HG03039 (cell line): ENCODE results near the gene GOLGA6D.
"Not testable (repeated sequence)": the region's sequence is repeated elsewhere in the genome, so short reads cannot be mapped to it uniquely, and the experiment has no call there.

Source experiments
- ATAC-seq: cut with Tn5 transposase; IDR thresholded peaks from one replicate; pipeline ENCODE4 v1.9.1; 2021; ENCODE audit warnings: mild to moderate bottlenecking, moderate library complexity; ENCODE audit not compliant: unreplicated experiment

The GOLGA6D gene

GRCh38 chr15:75282572-75282971, at the start of gene GOLGA6D:
GOLGA6D (plus strand) TSS chr15:75282835; CDS start chr15:75282876, 41 bp downstream.
- ATAC-seq, result not testable (repeated sequence)

GRCh38 chr15:75233504-75234190, 49.0 kb upstream of the GOLGA6D start:
- ATAC-seq, result no peak

DNA sequence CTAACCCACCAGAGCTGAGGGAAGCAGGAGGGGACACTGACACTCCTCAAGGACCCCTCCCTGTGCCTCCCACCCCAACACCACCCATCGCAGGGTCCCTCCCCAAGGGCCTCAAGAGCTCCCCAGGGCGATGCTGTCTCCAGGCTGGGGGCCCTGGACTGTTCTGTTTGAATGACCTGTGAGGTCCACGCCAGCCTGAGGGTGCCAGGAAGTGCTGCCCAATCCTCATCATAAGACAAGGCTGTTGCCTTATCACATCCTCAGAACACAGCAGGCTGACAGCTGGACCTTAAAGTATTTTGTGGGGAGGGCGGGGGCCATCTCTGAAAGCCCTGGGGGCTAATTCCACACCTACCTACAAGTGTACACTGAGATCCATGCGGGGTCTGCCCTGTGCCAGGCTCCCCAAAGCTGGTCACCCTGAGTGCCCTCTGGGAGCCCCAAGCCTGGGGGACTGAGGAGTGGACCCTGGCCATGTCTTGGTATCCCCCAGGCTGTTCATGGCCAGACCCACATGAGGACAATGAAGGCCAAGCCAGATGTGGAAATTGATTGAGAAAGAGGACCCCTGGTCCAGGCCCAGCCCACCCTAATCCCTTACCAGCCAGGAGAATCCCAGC, 48.3 kb upstream of the GOLGA6D start:
- ATAC-seq, result no peak

GRCh38 chr15:75235051-75235673, 47.5 kb upstream of the GOLGA6D start:
- no peak for ATAC-seq

- no peak for ATAC-seq
Observed at GRCh38 chr15:75235760-75236729, 46.6 kb upstream of the GOLGA6D start.

- no peak for ATAC-seq
Observed at GRCh38 chr15:75237316-75237982, 45.2 kb upstream of the GOLGA6D start.

- ATAC-seq, result no peak
Observed at GRCh38 chr15:75238150-75238549, 44.5 kb upstream of the GOLGA6D start.

DNA sequence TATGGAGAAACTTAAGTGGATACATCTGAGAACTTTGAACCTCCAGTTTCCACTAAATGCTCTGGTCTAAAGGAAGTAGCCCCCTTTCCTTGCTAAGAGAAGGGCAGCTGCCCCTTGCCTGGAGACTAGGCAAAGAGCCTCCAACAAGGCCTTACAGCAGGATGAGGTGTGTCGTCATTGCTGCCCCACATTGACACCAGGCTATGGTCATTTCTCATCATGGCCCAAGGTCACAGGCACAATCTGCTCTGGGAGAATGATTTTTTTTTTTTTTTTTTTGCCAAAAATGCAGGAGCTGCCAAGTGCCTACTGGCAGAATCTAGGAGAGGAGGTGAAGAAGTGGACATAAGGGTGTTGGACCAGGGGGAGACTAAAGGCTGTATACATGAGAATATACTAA, 36.9 kb upstream of the GOLGA6D start:
- ATAC-seq, result not testable (repeated sequence)

DNA sequence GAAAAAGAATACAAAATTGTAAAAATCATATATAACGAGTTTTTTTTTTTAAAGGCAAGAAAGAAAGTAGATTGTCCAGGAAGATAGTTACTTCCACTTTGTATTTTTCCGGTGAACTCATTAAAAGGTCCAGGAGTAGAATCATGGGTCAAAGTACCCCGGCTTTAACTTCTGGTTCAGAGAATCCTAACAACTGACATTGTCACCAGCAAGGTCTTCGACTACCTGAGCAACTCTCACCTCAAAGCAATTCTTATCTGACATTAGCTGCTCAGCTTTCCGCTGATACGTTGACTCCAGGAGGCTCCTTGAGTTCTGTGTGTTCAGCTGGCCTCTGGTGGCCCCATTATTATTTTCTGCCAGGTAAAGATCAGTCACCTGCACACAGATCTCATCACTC, 33.6 kb upstream of the GOLGA6D start:
- ATAC-seq, result not testable (repeated sequence)

GRCh38 chr15:75249726-75250125, 32.9 kb upstream of the GOLGA6D start:
- ATAC-seq, result no peak

- not testable (repeated sequence) for ATAC-seq
Observed at GRCh38 chr15:75251343-75251742, 31.3 kb upstream of the GOLGA6D start.

DNA sequence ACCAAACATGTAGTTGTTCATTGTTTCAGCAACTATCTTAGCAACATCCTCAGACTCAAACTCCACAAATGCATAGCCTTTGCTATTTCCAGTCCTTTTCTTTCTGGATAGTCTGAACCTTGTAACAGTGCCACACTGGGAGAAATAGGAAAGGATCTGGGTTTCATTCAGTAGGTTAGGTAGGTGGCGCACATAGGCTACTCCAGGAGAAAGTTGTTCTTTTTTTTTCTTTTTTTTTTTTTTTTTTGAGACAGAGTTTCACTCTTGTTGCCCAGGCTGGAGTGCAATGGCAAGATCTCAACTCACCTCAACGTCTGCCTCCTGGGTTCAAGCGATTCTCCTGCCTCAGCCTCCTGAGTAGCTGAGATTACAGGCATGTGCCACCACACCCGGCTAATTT, 30.4 kb upstream of the GOLGA6D start:
- ATAC-seq, result not testable (repeated sequence)

GRCh38 chr15:75258034-75258433, 24.6 kb upstream of the GOLGA6D start, which contains the start of gene GOLGA6C:
GOLGA6C (plus strand) TSS chr15:75258334; CDS start chr15:75258599, 265 bp downstream.
- ATAC-seq, result not testable (repeated sequence)

- not testable (repeated sequence) for ATAC-seq
Observed at GRCh38 chr15:75258620-75259343, 23.9 kb upstream of the GOLGA6D start.

DNA sequence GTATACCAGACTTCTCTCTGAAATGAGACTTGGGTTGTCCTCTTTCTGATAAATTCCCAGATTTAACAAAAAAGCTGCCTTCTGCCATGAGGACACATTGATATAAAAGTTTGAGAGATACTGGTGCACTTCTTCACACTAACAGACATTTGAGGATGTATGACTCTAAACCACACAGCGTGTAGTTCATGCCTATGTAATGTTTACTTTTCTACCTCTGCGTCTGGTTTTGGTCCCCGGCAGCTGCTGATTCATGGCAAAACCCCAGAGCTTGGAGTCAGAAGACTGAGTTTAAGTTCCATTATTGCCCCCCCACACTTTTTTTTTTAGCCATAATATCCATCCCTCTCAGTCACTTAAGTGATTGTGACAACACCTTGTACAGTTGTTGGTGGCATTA, 22.8 kb upstream of the GOLGA6D start:
- not testable (repeated sequence) for ATAC-seq

DNA sequence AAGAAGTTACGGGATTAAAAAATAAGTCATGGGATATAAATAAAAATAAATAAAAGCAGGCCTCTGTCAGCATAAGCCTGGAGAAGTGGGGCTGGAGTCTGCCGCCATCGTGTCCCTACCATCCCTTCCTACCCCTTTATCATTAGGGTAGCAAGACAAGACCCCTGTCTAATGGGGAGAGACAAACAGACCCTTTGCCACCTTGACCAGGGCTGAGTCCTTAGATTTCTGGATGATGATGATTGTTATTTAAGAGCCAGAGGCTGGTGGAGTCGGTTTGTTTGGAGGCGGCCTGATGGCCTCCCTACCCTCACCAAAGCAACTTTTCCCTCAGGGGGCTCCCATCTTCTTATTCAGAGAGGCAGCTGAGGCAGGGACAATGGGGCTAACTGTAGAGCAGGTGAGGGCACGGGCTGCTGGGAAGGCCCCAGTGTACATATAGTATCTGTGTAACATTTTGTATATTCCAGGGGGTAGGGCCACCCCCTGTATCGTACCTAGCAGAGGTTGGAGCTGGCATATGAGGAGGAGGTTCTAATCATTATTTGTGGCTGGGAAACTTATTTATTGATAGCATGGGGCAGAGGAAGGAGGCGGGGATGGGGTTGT, 8.8 kb upstream of the GOLGA6D start:
- not testable (repeated sequence) for ATAC-seq

GRCh38 chr15:75274509-75275107, 8.0 kb upstream of the GOLGA6D start:
- ATAC-seq, result not testable (repeated sequence)

DNA sequence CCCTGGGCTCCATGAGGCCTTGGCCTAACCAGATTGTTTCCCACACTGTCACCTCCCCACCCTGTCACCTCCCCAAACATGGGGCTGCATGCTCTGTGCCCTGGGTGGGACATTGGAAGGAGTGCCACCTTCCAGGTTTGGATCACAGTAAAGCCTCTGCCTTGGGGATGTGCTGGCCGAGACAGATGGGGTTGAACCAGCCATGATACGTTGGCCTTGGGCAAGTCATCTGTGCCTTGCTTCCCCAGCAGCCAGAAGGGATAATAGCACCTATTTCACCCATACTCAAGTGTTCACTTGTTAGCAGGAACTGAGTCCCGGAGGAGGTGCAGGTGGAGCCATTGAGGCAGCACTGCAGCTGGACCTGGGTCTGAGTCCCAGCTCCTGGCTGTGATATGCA, 7.0 kb upstream of the GOLGA6D start:
- not testable (repeated sequence) for ATAC-seq

- ATAC-seq, result not testable (repeated sequence)
Observed at GRCh38 chr15:75278497-75278896, 4.1 kb upstream of the GOLGA6D start.
